GM18511 (cell line): ENCODE results near the gene H6PD.

ENCODE experiments used
- ATAC-seq: cut with Tn5 transposase; IDR thresholded peaks from one replicate; pipeline ENCODE4 v1.9.1; 2021; ENCODE audit warnings: mild to moderate bottlenecking, moderate library complexity; ENCODE audit not compliant: unreplicated experiment

Gene H6PD

GRCh38 chr1:9203511-9203982 is 31.0 kb upstream of the H6PD start:
- ATAC-seq, result no peak

- ATAC-seq, result no peak
Observed at GRCh38 chr1:9204156-9204720, 30.3 kb upstream of the H6PD start.

GRCh38 chr1:9207086-9207485 is 27.5 kb upstream of the H6PD start:
- no peak for ATAC-seq

GRCh38 chr1:9207715-9208114 is 26.9 kb upstream of the H6PD start:
- ATAC-seq, result no peak

GRCh38 chr1:9211291-9211811 is 23.2 kb upstream of the H6PD start:
- ATAC-seq, result no peak

GRCh38 chr1:9212735-9213134 is 21.8 kb upstream of the H6PD start:
- ATAC-seq, result no peak

- no peak for ATAC-seq
Observed at GRCh38 chr1:9213956-9214355, 20.6 kb upstream of the H6PD start.

- ATAC-seq, result no peak
Observed at GRCh38 chr1:9218917-9219316, 15.7 kb upstream of the H6PD start.

- no peak for ATAC-seq
Observed at GRCh38 chr1:9222846-9223625, 11.5 kb upstream of the H6PD start.

- ATAC-seq, result no peak
Observed at GRCh38 chr1:9224664-9225410, 9.7 kb upstream of the H6PD start.

GRCh38 chr1:9225411-9225785 is 9.2 kb upstream of the H6PD start:
- ATAC-seq, result no peak

GRCh38 chr1:9228609-9229008 is 6.0 kb upstream of the H6PD start:
- no peak for ATAC-seq

GRCh38 chr1:9229549-9229948 is 5.0 kb upstream of the H6PD start:
- ATAC-seq, result no peak

- no peak for ATAC-seq
Observed at GRCh38 chr1:9230869-9231533, 3.6 kb upstream of the H6PD start.

- ATAC-seq, result no peak
Observed at GRCh38 chr1:9231648-9232332, 2.8 kb upstream of the H6PD start.

- ATAC-seq, result no peak
Observed at GRCh38 chr1:9233241-9233941, 1.2 kb upstream of the H6PD start.

GRCh38 chr1:9233942-9234222 is 692 bp upstream of the H6PD start:
- ATAC-seq, result no peak

GRCh38 chr1:9235096-9235459 is 504 bp downstream of the H6PD start:
- ATAC-seq, result peak; percentile 35

GRCh38 chr1:9235560-9235959 is 986 bp downstream of the H6PD start:
- no peak for ATAC-seq

GRCh38 chr1:9238134-9238533 is 3.6 kb downstream of the H6PD start:
- no peak for ATAC-seq
